Ectodermal cell (in vitro differentiated cells): ENCODE measurements around the gene KCNK6.
A peak's percentile ranks its signal among the peaks of the same experiment; 100 is the strongest.

Experiments
- H3K27ac ChIP-seq: 2 replicates; pipeline ENCODE4 v1.7.0; 2013; ENCODE audit warnings: mild to moderate bottlenecking, low read depth, low read length; ENCODE audit not compliant: insufficient read depth, poor library complexity, severe bottlenecking
- H3K27me3 ChIP-seq: 2 replicates; pipeline ENCODE4 v1.7.0; 2013; ENCODE audit warnings: mild to moderate bottlenecking, low read length; ENCODE audit not compliant: insufficient read depth, control insufficient read depth, poor library complexity, severe bottlenecking
- H3K36me3 ChIP-seq: one replicate; pipeline ENCODE4 v1.7.0; 2013; ENCODE audit warnings: low read length; ENCODE audit not compliant: control insufficient read depth, insufficient read depth
- H3K4me1 ChIP-seq: one replicate; pipeline ENCODE4 v1.7.0; 2013; ENCODE audit warnings: low read length; ENCODE audit not compliant: control insufficient read depth, insufficient read depth
- H3K4me3 ChIP-seq: 2 replicates; pipeline ENCODE4 v1.7.0; 2013; ENCODE audit warnings: low read depth, low read length, control low read depth; ENCODE audit not compliant: insufficient read depth
- H3K9me3 ChIP-seq: 2 replicates; pipeline ENCODE4 v1.7.0; 2013; ENCODE audit warnings: mild to moderate bottlenecking, low read length, moderate library complexity; ENCODE audit not compliant: control insufficient read depth
- WGBS, 2 experiments: methylation state at CpG; one replicate each; pipeline ENCODE4 v1.1.7; 2013; ENCODE audit warnings: missing lambda C conversion rate in 2 of 2; 5-methylcytosine and 5-hydroxymethylcytosine counted together

Gene KCNK6

GRCh38 chr19:38281811-38282566 is 37.7 kb upstream of the KCNK6 start:
- WGBS, 2 experiments: 86% methylated on average over 7 of the region's 7 CpGs
- peaks cover 10% of the 10 kb centered on the region for H3K4me1 ChIP-seq
- no peak overlapping the region for H3K27ac ChIP-seq
- H3K27me3 ChIP-seq: no peaks in the 10 kb centered on the region
- H3K36me3 ChIP-seq: no peaks in the 10 kb centered on the region
- no peak overlapping the region for H3K4me3 ChIP-seq
- no peaks in the 10 kb centered on the region for H3K9me3 ChIP-seq

- Histone ChIP-seq H3K4me1 (peaks cover 16% of the 10 kb centered on the region), H3K4me3 (no peak overlapping the region), H3K27ac (no peak overlapping the region), H3K27me3 (no peaks in the 10 kb centered on the region), H3K36me3 (no peaks in the 10 kb centered on the region), H3K9me3 (no peaks in the 10 kb centered on the region)
- 95 to 96% methylated on average over 8 of the region's 8 CpGs for WGBS, 2 experiments
Measured at GRCh38 chr19:38283271-38283670, 36.4 kb upstream of the KCNK6 start.

- H3K4me1 ChIP-seq: peaks cover 17% of the 10 kb centered on the region
- no peaks in the 10 kb centered on the region for H3K36me3 ChIP-seq
- no peak overlapping the region for H3K4me3 ChIP-seq
- no peak overlapping the region for H3K27ac ChIP-seq
- 94% methylated on average over 7 of the region's 7 CpGs for WGBS, 2 experiments
- no peaks in the 10 kb centered on the region for H3K9me3 ChIP-seq
- H3K27me3 ChIP-seq: no peaks in the 10 kb centered on the region
Measured at GRCh38 chr19:38284422-38284821, 35.2 kb upstream of the KCNK6 start.

- H3K27ac ChIP-seq: no peak overlapping the region
- H3K4me1 ChIP-seq: peaks cover 17% of the 10 kb centered on the region
- no peaks in the 10 kb centered on the region for H3K36me3 ChIP-seq
- no peaks in the 10 kb centered on the region for H3K9me3 ChIP-seq
- H3K27me3 ChIP-seq: no peaks in the 10 kb centered on the region
- no peak overlapping the region for H3K4me3 ChIP-seq
- whole genome bisulfite sequencing, 2 experiments: 91 to 100% methylated on average over 5 of the region's 5 CpGs
Measured at GRCh38 chr19:38285567-38285966, 34.1 kb upstream of the KCNK6 start.

GRCh38 chr19:38287604-38288003 is 32.0 kb upstream of the KCNK6 start:
- Histone ChIP-seq H3K4me1 (peaks cover 17% of the 10 kb centered on the region), H3K4me3 (no peak overlapping the region), H3K9me3 (no peaks in the 10 kb centered on the region), H3K36me3 (no peaks in the 10 kb centered on the region), H3K27ac (peak overlapping the region; percentile 55), H3K27me3 (no peaks in the 10 kb centered on the region)
- WGBS, 2 experiments: 67 to 78% methylated on average over 9 of the region's 9 CpGs

GRCh38 chr19:38288123-38288855 is 31.4 kb upstream of the KCNK6 start:
- H3K36me3 ChIP-seq: no peaks in the 10 kb centered on the region
- H3K9me3 ChIP-seq: no peaks in the 10 kb centered on the region
- no peak overlapping the region for H3K4me3 ChIP-seq
- WGBS, 2 experiments: 90 to 91% methylated on average over 16 of the region's 16 CpGs
- H3K27me3 ChIP-seq: no peaks in the 10 kb centered on the region
- peak overlapping the region; percentile 55 for H3K27ac ChIP-seq
- H3K4me1 ChIP-seq: peaks cover 17% of the 10 kb centered on the region

- Histone ChIP-seq H3K27me3 (no peaks in the 10 kb centered on the region), H3K9me3 (no peaks in the 10 kb centered on the region), H3K36me3 (no peaks in the 10 kb centered on the region), H3K27ac (no peak overlapping the region), H3K4me1 (peaks cover 17% of the 10 kb centered on the region), H3K4me3 (no peak overlapping the region)
- 95 to 96% methylated on average over 15 of the region's 15 CpGs for WGBS, 2 experiments
Measured at GRCh38 chr19:38289955-38290354, 29.7 kb upstream of the KCNK6 start.

- H3K27ac ChIP-seq: no peak overlapping the region
- H3K36me3 ChIP-seq: no peaks in the 10 kb centered on the region
- H3K9me3 ChIP-seq: no peaks in the 10 kb centered on the region
- no peak overlapping the region for H3K4me3 ChIP-seq
- H3K27me3 ChIP-seq: no peaks in the 10 kb centered on the region
- peaks cover 17% of the 10 kb centered on the region for H3K4me1 ChIP-seq
- 96% methylated on average over 13 of the region's 13 CpGs for WGBS, 2 experiments
Measured at GRCh38 chr19:38290631-38291147, 29.0 kb upstream of the KCNK6 start.

- Histone ChIP-seq H3K27ac (no peak overlapping the region), H3K4me1 (peaks cover 17% of the 10 kb centered on the region), H3K36me3 (no peaks in the 10 kb centered on the region)
Measured at GRCh38 chr19:38291855-38292254, 27.8 kb upstream of the KCNK6 start.

GRCh38 chr19:38293281-38293680 is 26.4 kb upstream of the KCNK6 start:
- no peaks in the 10 kb centered on the region for H3K36me3 ChIP-seq
- H3K27me3 ChIP-seq: no peaks in the 10 kb centered on the region
- H3K9me3 ChIP-seq: no peaks in the 10 kb centered on the region
- no peak overlapping the region for H3K4me3 ChIP-seq
- peaks cover 7% of the 10 kb centered on the region for H3K4me1 ChIP-seq
- no peak overlapping the region for H3K27ac ChIP-seq
- 88 to 92% methylated on average over 9 of the region's 9 CpGs for WGBS, 2 experiments

More at GRCh38 chr19:38291855-38292254, 27.8 kb upstream of the KCNK6 start:
- H3K9me3 ChIP-seq: no peaks in the 10 kb centered on the region
- no peak overlapping the region for H3K4me3 ChIP-seq
- WGBS, 2 experiments: 92 to 94% methylated on average over 15 of the region's 15 CpGs
- no peaks in the 10 kb centered on the region for H3K27me3 ChIP-seq
